ENCODE data around the gene OR14A16. TPM values are rescaled to one million over a fixed set of nuclear protein-coding genes. Genes with fewer than 3 reads are reported as not detected.

OR14A16 gene
- not detected for total RNA-seq

- ATAC-seq = no peak
Observed at GRCh38 chr1:247824023-247824422, at the start of gene OR14A16. OR14A16 (minus strand) TSS chr1:247824119; CDS start chr1:247815729, 8,390 bp downstream.

- no peak for ATAC-seq
Observed at GRCh38 chr1:247865416-247865815, 41.5 kb upstream of the OR14A16 start.

- ATAC-seq = no peak
Observed at GRCh38 chr1:247864644-247865043, 40.7 kb upstream of the OR14A16 start.

- ATAC-seq = no peak
Observed at GRCh38 chr1:247862756-247863155, 38.8 kb upstream of the OR14A16 start.

- no peak for ATAC-seq
Observed at GRCh38 chr1:247857985-247858619, 34.2 kb upstream of the OR14A16 start.

GRCh38 chr1:247857069-247857984 lies 33.4 kb upstream of the OR14A16 start, which contains the start of gene TRIM58:
TRIM58 (plus strand) TSS chr1:247857187; CDS start chr1:247857247, 60 bp downstream.
- peak; percentile 10 for ATAC-seq

- ATAC-seq = no peak
Observed at GRCh38 chr1:247855911-247856310, 32.0 kb upstream of the OR14A16 start.

- ATAC-seq = no peak
Observed at GRCh38 chr1:247854899-247855545, 31.1 kb upstream of the OR14A16 start.

GRCh38 chr1:247849616-247850015 lies 25.7 kb upstream of the OR14A16 start:
- no peak for ATAC-seq

GRCh38 chr1:247848346-247848745 lies 24.4 kb upstream of the OR14A16 start:
- ATAC-seq = no peak

- no peak for ATAC-seq
Observed at GRCh38 chr1:247845693-247846017, 21.7 kb upstream of the OR14A16 start.

GRCh38 chr1:247845011-247845692 lies 21.2 kb upstream of the OR14A16 start:
- no peak for ATAC-seq

- no peak for ATAC-seq
Observed at GRCh38 chr1:247843411-247843810, 19.5 kb upstream of the OR14A16 start.

GRCh38 chr1:247841796-247842195 lies 17.9 kb upstream of the OR14A16 start, which contains the start of gene OR11L1:
OR11L1 (minus strand) TSS chr1:247841896; CDS start chr1:247841896, 0 bp downstream.
- no peak for ATAC-seq

GRCh38 chr1:247840818-247841217 lies 16.9 kb upstream of the OR14A16 start:
- ATAC-seq = no peak

GRCh38 chr1:247833601-247834000 lies 9.7 kb upstream of the OR14A16 start:
- no peak for ATAC-seq

GRCh38 chr1:247829656-247830055 lies 5.7 kb upstream of the OR14A16 start:
- no peak for ATAC-seq

- ATAC-seq = no peak
Observed at GRCh38 chr1:247825362-247825761, 1.4 kb upstream of the OR14A16 start.

- ATAC-seq = no peak
Observed at GRCh38 chr1:247822060-247822459, 1.9 kb downstream of the OR14A16 start.

GRCh38 chr1:247812637-247813036 lies 11.3 kb downstream of the OR14A16 start:
- ATAC-seq = no peak

GRCh38 chr1:247797518-247797917 lies 26.4 kb downstream of the OR14A16 start:
- no peak for ATAC-seq

- no peak for ATAC-seq
Observed at GRCh38 chr1:247769603-247770002, 54.3 kb downstream of the OR14A16 start.
